Fibroblast of skin of left quadriceps (primary cell): Measurements from ENCODE around the gene CCDC93.

ENCODE experiments used
- DNase-seq, 2 experiments: peaks; one replicate each; pipeline ENCODE4 v3.0.0-alpha.2; 2013; ENCODE audit warnings: low read depth in 2 of 2

The CCDC93 gene

GRCh38 chr2:117902933-117903332 lies 110.9 kb downstream of the CCDC93 start:
- DNase-seq = no peak

GRCh38 chr2:117888897-117889296 lies 125.0 kb downstream of the CCDC93 start:
- no peak for DNase-seq

- no peak for DNase-seq
These were observed 128.6 kb downstream of the CCDC93 start for GRCh38 chr2:117885308-117885707.

- DNase-seq = no peak
These were observed 134.9 kb downstream of the CCDC93 start for GRCh38 chr2:117879003-117879402.

- no peak for DNase-seq
These were observed 138.1 kb downstream of the CCDC93 start for GRCh38 chr2:117875786-117876185.
